Heart right ventricle (tissue), 16 donors: Measurements from ENCODE around the gene SH3RF1. TPM values are rescaled to one million over a fixed set of nuclear protein-coding genes. Genes with fewer than 3 reads are reported as not detected.

Source experiments
- ATAC-seq, 8 donors: fragments of 200-7000 bp; cut with Tn5 transposase; one replicate each; pipeline ENCODE4 v1.9.1; 2020; ENCODE audit warnings: mild to moderate bottlenecking in 8 of 8, moderate library complexity in 8 of 8, moderate number of reproducible peaks in 1 of 8
- DNase-seq, 2 donors: peaks; one replicate each; pipeline ENCODE4 v3.0.0-alpha.2; 2020
- H3K27ac ChIP-seq, 10 donors: fragments of 200-600 bp; sonication (generic) in 2 of 10; one replicate each; pipeline versions ENCODE4 v1.5.0 to v1.8.0; 2020 to 2022; ENCODE audit warnings: mild to moderate bottlenecking in 3 of 10
- H3K27me3 ChIP-seq, 7 donors: fragments of 200-600 bp; one replicate each; pipeline ENCODE4 v1.8.0; 2021 to 2022; ENCODE audit warnings: mild to moderate bottlenecking in 2 of 7
- H3K36me3 ChIP-seq, 9 donors: fragments of 200-600 bp; sonication (generic) in 1 of 9; one replicate each; pipeline versions ENCODE4 v1.5.0 to v1.8.0; 2020 to 2022; ENCODE audit warnings: mild to moderate bottlenecking in 2 of 9
- H3K4me1 ChIP-seq, 9 donors: fragments of 200-600 bp; sonication (generic) in 1 of 9; one replicate each; pipeline versions ENCODE4 v1.5.0 to v1.8.0; 2020 to 2022; ENCODE audit warnings: mild to moderate bottlenecking in 4 of 9
- H3K4me3 ChIP-seq, 10 donors: fragments of 200-600 bp; sonication (generic) in 2 of 10; one replicate each; pipeline versions ENCODE4 v1.5.0 to v1.8.0; 2020 to 2022; ENCODE audit warnings: mild to moderate bottlenecking in 7 of 10, moderate library complexity in 2 of 10
- H3K9me3 ChIP-seq, 11 donors: fragments of 200-600 bp in 10 of 11; sonication (generic) in 2 of 11; one replicate each; pipeline versions ENCODE4 v1.5.0 to v1.8.0; 2013 to 2022; ENCODE audit warnings: mild to moderate bottlenecking in 2 of 11, control low read depth in 1 of 11, moderate library complexity in 1 of 11
- CTCF ChIP-seq, 9 donors: fragments of 200-600 bp; sonication (generic) in 2 of 9; IDR thresholded peaks; one replicate each; pipeline versions ENCODE4 v1.5.0 to v1.8.0; 2021 to 2022; ENCODE audit warnings: antibody characterized with exemption in 9 of 9, mild to moderate bottlenecking in 5 of 9, moderate library complexity in 1 of 9
- WGBS, 2 donors: extraction: QIAGEN DNeasy Blood & Tissue Kit; methylation state at CpG; one replicate each; pipeline ENCODE4 v1.1.7; 2013; ENCODE audit warnings: inconsistent platforms in 1 of 2; 5-methylcytosine and 5-hydroxymethylcytosine counted together
- intact Hi-C, 10 donors: fragments of 100-400 bp; cut with DNase I; formaldehyde crosslinking; loops; one replicate each; pipeline versions ENCODE4 v1.11.1 to v1.14.2; 2022
- polyA plus RNA-seq, 2 donors: library from polyadenylated mRNA; stranded (reverse); fragments of 200-250 nt; gene quantifications; one replicate each; pipeline ENCODE4 v1.2.3, GENCODE V29; 2013
- total RNA-seq, 10 donors: library from RNA; stranded (reverse); fragmentation: NEBNext Ultra II Directional in 3 of 10; extraction: Animal tissue kit (Norgen Biotek cat#: 25700) in 3 of 10; gene quantifications; one replicate each; pipeline versions ENCODE4 v1.2.1 to v1.2.4, GENCODE V29; 2021 to 2023
- donor health status: Arrhythmogenic right ventricular cardiomyopathy.
- donor health status: ischemic (EF 13 %, LVEDD 7.1; RV severe dilation, severe dysfunction).
- donor health status: healthy with polysubstance abuse.
- donor health status: DM: no; HTN: yes; CAD: no.
- donor health status: DM: no; HTN: no; CAD: no.
- donor health status: ischemic (EF 25% LVEDD 6.9; RV normal size, moderate dysfunction).
- donor health status: ischemic (EF 25% LVEDD 5.7; RV mildly dilated, moderate dysfunction).
- donor health status: healthy.
- donor health status: DM: yes; HTN: yes; CAD: no.
- donor health status: Ischemic cardiomyopathy.
- donor health status: ischemic (EF 35%, LVEDD 5.7; RV mildly dilated, moderate dysfunction).
- donor health status: nonischemic (EF 11% LVEDD 7.7; RV severe dilation, severe dysfunction).
- donor health status: DM: yes; HTN: yes; CAD: no.
- donor health status: PGD.
- donor health status: ischemic (EF 29% LVEDD 5.4; RV normal size, mild dysfunction).
- donor health status: nonischemic (EF 23%, LVEDD 6.1; RV moderate dilation, normal function).

The SH3RF1 gene
- total and polyA plus RNA-seq, 12 donors = 2.6 to 11.7 (median 8.9) TPM

DNA sequence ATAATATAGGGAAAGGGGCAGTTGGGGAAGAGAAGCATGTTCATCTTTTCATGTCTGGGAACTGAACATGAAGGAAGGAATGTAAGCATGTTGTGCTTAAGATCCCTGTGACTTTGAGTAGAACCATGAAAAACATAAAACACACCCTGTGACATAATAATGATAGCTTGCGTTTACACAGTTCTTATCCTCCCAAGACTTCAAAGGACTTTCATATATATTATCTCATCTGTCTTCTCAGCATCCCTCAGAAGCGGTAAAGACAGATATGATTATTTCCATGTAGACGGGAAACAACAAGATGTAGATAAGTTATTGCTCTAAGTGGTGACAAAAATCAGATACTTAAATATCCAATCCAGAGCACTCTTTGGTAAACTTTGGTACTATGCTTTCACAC is 3.3 kb upstream of the SH3RF1 start:
- no peaks in the 10 kb centered on the region for H3K9me3 ChIP-seq
- H3K27ac ChIP-seq = no peak overlapping the region
- TF ChIP-seq CTCF (IDR thresholded peaks at IDR 0.05) = no peak
- 67% methylated on average over 3 of the region's 3 CpGs for WGBS, 2 donors
- no peak for ATAC-seq
- no peaks in the 10 kb centered on the region for H3K36me3 ChIP-seq
- no peak overlapping the region for H3K4me3 ChIP-seq
- H3K27me3 ChIP-seq = peaks cover 0 to 5% (median 0%) of the 10 kb centered on the region in 7 donors
- no peak for DNase-seq
- peaks cover 2 to 31% (median 20%) of the 10 kb centered on the region in 9 donors for H3K4me1 ChIP-seq
- intact Hi-C loops = loop anchor here in 7 of 10 donors (5.0 to 10.0 kb wide), 8 partner anchors 137 to 262 kb away; partner anchors contain the start of gene CBR4 (in 3 of the 7)

DNA sequence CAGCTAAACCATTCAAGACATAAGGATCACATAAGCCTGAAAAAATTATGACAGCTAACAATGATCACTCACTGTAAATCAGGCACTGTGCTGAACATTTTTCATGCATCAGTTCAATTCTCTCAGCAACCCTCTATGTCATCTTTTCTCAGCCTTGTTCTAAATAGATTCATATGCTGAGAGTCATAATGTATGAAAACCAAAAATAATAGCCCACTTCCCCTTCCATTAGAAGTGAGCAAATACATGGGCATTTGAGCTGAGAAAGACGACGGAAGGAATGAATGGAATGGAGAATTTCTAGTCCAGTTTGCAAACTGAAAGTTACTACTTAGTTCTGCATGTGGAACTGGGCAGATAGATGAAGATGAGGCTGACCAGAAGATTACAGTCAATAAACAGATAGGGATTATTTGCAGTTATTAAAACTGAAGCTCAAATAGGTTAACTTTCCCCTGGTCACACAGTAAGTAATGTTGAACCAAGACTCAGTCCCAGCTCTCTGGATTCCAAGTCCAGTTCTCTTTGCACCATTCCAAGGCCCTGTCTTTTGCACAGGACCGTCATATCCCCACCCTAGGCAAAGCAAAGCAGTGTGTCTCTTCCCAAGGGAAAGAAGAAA is 1.6 kb upstream of the SH3RF1 start:
- H3K9me3 ChIP-seq = no peaks in the 10 kb centered on the region
- peak overlapping the region in 2 of 10 donors; percentile 94 to 95 for H3K27ac ChIP-seq
- ATAC-seq (no peak), DNase-seq (no peak)
- H3K4me1 ChIP-seq = peaks cover 2 to 40% (median 35%) of the 10 kb centered on the region in 9 donors
- TF ChIP-seq CTCF (IDR thresholded peaks at IDR 0.05) = no peak
- whole genome bisulfite sequencing, 2 donors = 45 to 59% methylated on average over 3 of the region's 3 CpGs
- peaks cover 0 to 5% (median 0%) of the 10 kb centered on the region in 7 donors for H3K27me3 ChIP-seq
- H3K4me3 ChIP-seq = peak overlapping the region in 2 of 10 donors; percentile 81 to 91
- H3K36me3 ChIP-seq = no peaks in the 10 kb centered on the region
- intact Hi-C loops = loop anchor here in 7 of 10 donors (5.0 to 10.0 kb wide), 8 partner anchors 135 to 260 kb away; partner anchors contain the start of gene CBR4 (in 3 of the 7)

GRCh38 chr4:169271692-169272007 is 894 bp upstream of the SH3RF1 start:
- H3K9me3 ChIP-seq = no peaks in the 10 kb centered on the region
- intact Hi-C loops = loop anchor here in 7 of 10 donors (5.0 to 10.0 kb wide), 8 partner anchors 134 to 259 kb away; partner anchors contain the start of gene CBR4 (in 3 of the 7)
- peak overlapping the region; percentile 81 to 99 (median 94) for H3K4me3 ChIP-seq
- peak overlapping the region in 9 of 10 donors; percentile 80 to 97 (median 94) for H3K27ac ChIP-seq
- peak in 1 of 8 donors; percentile 1 for ATAC-seq
- no peaks in the 10 kb centered on the region for H3K36me3 ChIP-seq
- peak in 1 of 2 donors; percentile 12 for DNase-seq
- peaks cover 0 to 5% (median 0%) of the 10 kb centered on the region in 7 donors for H3K27me3 ChIP-seq
- peaks cover 2 to 48% (median 39%) of the 10 kb centered on the region in 9 donors for H3K4me1 ChIP-seq
- WGBS, 2 donors = 26 to 33% methylated on average over 11 of the region's 11 CpGs
- no peak for TF ChIP-seq CTCF (IDR thresholded peaks at IDR 0.05)

GRCh38 chr4:169269916-169270809 is 593 bp downstream of the SH3RF1 start:
- peak; percentile 68 to 78 for DNase-seq
- Histone ChIP-seq H3K4me3 (peak overlapping the region; percentile 30 to 99 (median 94)), H3K4me1 (peaks cover 2 to 60% (median 45%) of the 10 kb centered on the region in 9 donors), H3K27ac (peak overlapping the region; percentile 80 to 97 (median 94)), H3K9me3 (no peaks in the 10 kb centered on the region), H3K36me3 (peaks cover 0 to under 1% (median 0%) of the 10 kb centered on the region in 9 donors), H3K27me3 (peaks cover 0 to 5% (median 0%) of the 10 kb centered on the region in 7 donors)
- WGBS, 2 donors = 1 to 2% methylated on average over 54 to 62 of the region's 62 CpGs
- intact Hi-C loops = loop anchor here in 7 of 10 donors (5.0 to 10.0 kb wide), 11 partner anchors 65 to 258 kb away; partner anchors contain the start of gene CBR4 (in 3 of the 7)
- ATAC-seq = peak; percentile 62 to 88 (median 72)
- peak in 3 of 9 donors; percentile 19 to 32 (median 23) for TF ChIP-seq CTCF (IDR thresholded peaks at IDR 0.05)
